Endodermal cell (in vitro differentiated cells): ENCODE data around the gene CABLES2. TPM values are rescaled to one million over a fixed set of nuclear protein-coding genes. Genes with fewer than 3 reads are reported as not detected.

ENCODE experiments used
- DNase-seq: peaks from one replicate; pipeline ENCODE4 v3.0.0-alpha.2; 2017
- H3K27ac ChIP-seq: 2 replicates; pipeline ENCODE4 v1.5.1; 2013; ENCODE audit warnings: mild to moderate bottlenecking, low read depth, low read length, moderate library complexity
- H3K27me3 ChIP-seq: 2 replicates; pipeline ENCODE4 v1.6.1; 2013; ENCODE audit warnings: mild to moderate bottlenecking, low read length, moderate library complexity; ENCODE audit not compliant: insufficient read depth, control insufficient read depth, poor library complexity, severe bottlenecking
- H3K36me3 ChIP-seq: 2 replicates; pipeline ENCODE4 v1.7.0; 2013; ENCODE audit warnings: mild to moderate bottlenecking, low read length, moderate library complexity; ENCODE audit not compliant: control insufficient read depth, insufficient read depth
- H3K4me1 ChIP-seq: one replicate; pipeline ENCODE4 v1.7.0; 2013; ENCODE audit warnings: low read length; ENCODE audit not compliant: control insufficient read depth, insufficient read depth
- H3K4me3 ChIP-seq: 2 replicates; pipeline ENCODE4 v1.5.1; 2013; ENCODE audit warnings: mild to moderate bottlenecking, low read length, moderate library complexity
- H3K9ac ChIP-seq: 2 replicates; pipeline ENCODE4 v1.6.1; 2013; ENCODE audit warnings: mild to moderate bottlenecking, low read length, moderate library complexity; ENCODE audit not compliant: poor library complexity, severe bottlenecking; ENCODE audit errors: extremely low read depth
- H3K9me3 ChIP-seq: 2 replicates; pipeline ENCODE4 v1.6.1; 2013; ENCODE audit warnings: mild to moderate bottlenecking, low read length, moderate library complexity; ENCODE audit not compliant: control insufficient read depth
- H3K27ac Mint-ChIP-seq: 2 replicates; pipeline ENCODE4 v1.8.0; 2020; ENCODE audit warnings: mixed read lengths
- H3K27me3 Mint-ChIP-seq: 2 replicates; pipeline ENCODE4 v1.8.0; 2021; ENCODE audit warnings: mild to moderate bottlenecking, mixed read lengths; ENCODE audit not compliant: insufficient read depth
- H3K36me3 Mint-ChIP-seq: 2 replicates; pipeline ENCODE4 v1.8.0; 2020; ENCODE audit warnings: low read depth, mixed read lengths
- H3K4me1 Mint-ChIP-seq: 2 replicates; pipeline ENCODE4 v1.8.0; 2020; ENCODE audit warnings: mixed read lengths
- H3K4me3 Mint-ChIP-seq: 2 replicates; pipeline ENCODE4 v1.8.0; 2020; ENCODE audit warnings: mild to moderate bottlenecking, moderate library complexity, mixed read lengths
- H3K9me3 Mint-ChIP-seq: 2 replicates; pipeline ENCODE4 v1.8.0; 2020; ENCODE audit warnings: mild to moderate bottlenecking, mixed read lengths
- CTCF ChIP-seq: fragments of 200-600 bp; sonication (generic); conservative IDR thresholded peaks from 2 replicates; pipeline ENCODE4 v1.5.0; 2021; ENCODE audit warnings: antibody characterized with exemption, mild to moderate bottlenecking
- WGBS, 2 experiments: methylation state at CpG; one replicate each; pipeline versions ENCODE4 v1.1.5 to v1.1.7; 2013; ENCODE audit warnings: missing lambda C conversion rate in 2 of 2, mixed read lengths in 1 of 2; ENCODE audit not compliant: insufficient coverage in 1 of 2, insufficient read length in 1 of 2; 5-methylcytosine and 5-hydroxymethylcytosine counted together
- total RNA-seq, 2 donors: library from RNA; stranded (reverse); fragmentation: NEBNext Ultra II Directional in 1 of 2; extraction: Animal tissue kit (Norgen Biotek cat#: 25700) in 1 of 2; gene quantifications; 2 replicates in 1 of 2; 3 replicates in 1 of 2; pipeline ENCODE4 v1.2.1, GENCODE V29; 2021

Gene CABLES2
- total RNA-seq, 2 donors from 2014 or later, result 10.4 to 15.6 TPM

- Mint-ChIP-seq H3K4me3 (no peak overlapping the region), H3K4me1 (peaks cover 7% of the 10 kb centered on the region), H3K36me3 (peaks cover 41% of the 10 kb centered on the region), H3K9me3 (peaks cover 14% of the 10 kb centered on the region), H3K27me3 (no peaks in the 10 kb centered on the region), H3K27ac (no peak overlapping the region)
- peaks cover 9% of the 10 kb centered on the region for H3K9me3 ChIP-seq
- no peak overlapping the region for H3K27ac ChIP-seq
- H3K36me3 ChIP-seq, result peaks cover 60% of the 10 kb centered on the region
- TF ChIP-seq CTCF, result no peak
- DNase-seq, result no peak
- peaks cover 10% of the 10 kb centered on the region for H3K4me1 ChIP-seq
- H3K9ac ChIP-seq, result no peak overlapping the region
- H3K27me3 ChIP-seq, result no peaks in the 10 kb centered on the region
- 93 to 95% methylated on average over 55 to 60 of the region's 60 CpGs for WGBS, 2 experiments
- H3K4me3 ChIP-seq, result no peak overlapping the region
These were observed 55.4 kb downstream of the CABLES2 start for GRCh38 chr20:62351469-62352401.

GRCh38 chr20:62350629-62351422, 56.3 kb downstream of the CABLES2 start:
- 90 to 96% methylated on average over 15 to 23 of the region's 23 CpGs for WGBS, 2 experiments
- no peak for DNase-seq
- H3K9me3 Mint-ChIP-seq, result peaks cover 14% of the 10 kb centered on the region
- peaks cover 43% of the 10 kb centered on the region for H3K36me3 Mint-ChIP-seq
- Histone ChIP-seq H3K27ac (no peak overlapping the region), H3K4me3 (no peak overlapping the region), H3K9ac (no peak overlapping the region), H3K36me3 (peaks cover 61% of the 10 kb centered on the region), H3K27me3 (no peaks in the 10 kb centered on the region), H3K4me1 (peaks cover 2% of the 10 kb centered on the region), H3K9me3 (peaks cover 9% of the 10 kb centered on the region)
- H3K4me3 Mint-ChIP-seq, result no peak overlapping the region
- no peak overlapping the region for H3K27ac Mint-ChIP-seq
- peaks cover 1% of the 10 kb centered on the region for H3K4me1 Mint-ChIP-seq
- no peaks in the 10 kb centered on the region for H3K27me3 Mint-ChIP-seq
- TF ChIP-seq CTCF, result no peak

GRCh38 chr20:62350098-62350628, 56.9 kb downstream of the CABLES2 start:
- peaks cover 9% of the 10 kb centered on the region for H3K9me3 ChIP-seq
- H3K4me3 Mint-ChIP-seq, result no peak overlapping the region
- peak; percentile 62 for DNase-seq
- peaks cover 50% of the 10 kb centered on the region for H3K36me3 Mint-ChIP-seq
- no peak overlapping the region for H3K9ac ChIP-seq
- H3K9me3 Mint-ChIP-seq, result peaks cover 14% of the 10 kb centered on the region
- no peak overlapping the region for H3K4me3 ChIP-seq
- WGBS, 2 experiments, result 96 to 97% methylated on average over 13 to 16 of the region's 16 CpGs
- H3K27me3 Mint-ChIP-seq, result no peaks in the 10 kb centered on the region
- H3K36me3 ChIP-seq, result peaks cover 66% of the 10 kb centered on the region
- TF ChIP-seq CTCF, result no peak
- H3K4me1 Mint-ChIP-seq, result no peaks in the 10 kb centered on the region
- H3K4me1 ChIP-seq, result no peaks in the 10 kb centered on the region
- H3K27me3 ChIP-seq, result no peaks in the 10 kb centered on the region
- no peak overlapping the region for H3K27ac ChIP-seq
- H3K27ac Mint-ChIP-seq, result no peak overlapping the region
